WTC11 (cell line): ENCODE results near the gene NHSL2.

ENCODE experiments used
- SMAD4 ChIP-seq: sonication (generic); formaldehyde crosslinking; IDR thresholded peaks from 2 replicates; pipeline ENCODE4 v1.8.0; 2022; ENCODE audit warnings: mild to moderate bottlenecking, missing genetic modification reagents
- TF ChIP-seq, protein P1 (sequence below): fragments of 200-600 bp; IDR thresholded peaks from 2 replicates; pipeline ENCODE4 v1.8.0; 2022; ENCODE audit warnings: antibody characterized with exemption
- TF ChIP-seq, protein P2 (sequence below): sonication (generic); formaldehyde crosslinking; IDR thresholded peaks from 2 replicates; pipeline ENCODE4 v1.8.0; 2022; ENCODE audit warnings: mild to moderate bottlenecking, missing genetic modification reagents
- TF ChIP-seq, protein P3 (sequence below): sonication (generic); formaldehyde crosslinking; IDR thresholded peaks from 2 replicates; pipeline ENCODE4 v1.8.1; 2023; ENCODE audit warnings: mild to moderate bottlenecking, missing genetic modification reagents, moderate library complexity
- TF ChIP-seq, protein P4 (sequence below): fragments of 250-450 bp; sonication (Bioruptor Pico); IDR thresholded peaks from 2 replicates; pipeline ENCODE4 v2.1.2; 2022; ENCODE audit warnings: mild to moderate bottlenecking, moderate library complexity

DNA sequence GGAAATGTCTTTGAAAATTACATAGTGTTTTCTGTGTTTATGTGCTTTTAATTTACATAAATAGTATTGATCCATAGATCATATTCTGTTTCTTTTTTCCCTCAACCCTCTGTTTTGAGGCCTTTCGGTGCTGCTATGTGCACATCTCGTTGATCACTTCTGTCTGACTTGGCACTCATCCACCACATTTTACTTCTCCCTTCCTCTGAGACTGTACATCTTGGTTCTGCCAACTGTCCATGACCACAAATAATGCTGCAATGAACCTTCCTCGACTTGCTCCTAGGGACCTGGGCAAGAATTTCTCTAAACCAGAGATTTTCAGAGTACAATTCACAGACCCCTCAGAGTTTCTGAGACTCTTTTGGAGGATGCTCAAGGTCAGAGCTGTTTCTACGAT lies 146.7 kb downstream of the NHSL2 start:
- TF ChIP-seq, protein P1, sequence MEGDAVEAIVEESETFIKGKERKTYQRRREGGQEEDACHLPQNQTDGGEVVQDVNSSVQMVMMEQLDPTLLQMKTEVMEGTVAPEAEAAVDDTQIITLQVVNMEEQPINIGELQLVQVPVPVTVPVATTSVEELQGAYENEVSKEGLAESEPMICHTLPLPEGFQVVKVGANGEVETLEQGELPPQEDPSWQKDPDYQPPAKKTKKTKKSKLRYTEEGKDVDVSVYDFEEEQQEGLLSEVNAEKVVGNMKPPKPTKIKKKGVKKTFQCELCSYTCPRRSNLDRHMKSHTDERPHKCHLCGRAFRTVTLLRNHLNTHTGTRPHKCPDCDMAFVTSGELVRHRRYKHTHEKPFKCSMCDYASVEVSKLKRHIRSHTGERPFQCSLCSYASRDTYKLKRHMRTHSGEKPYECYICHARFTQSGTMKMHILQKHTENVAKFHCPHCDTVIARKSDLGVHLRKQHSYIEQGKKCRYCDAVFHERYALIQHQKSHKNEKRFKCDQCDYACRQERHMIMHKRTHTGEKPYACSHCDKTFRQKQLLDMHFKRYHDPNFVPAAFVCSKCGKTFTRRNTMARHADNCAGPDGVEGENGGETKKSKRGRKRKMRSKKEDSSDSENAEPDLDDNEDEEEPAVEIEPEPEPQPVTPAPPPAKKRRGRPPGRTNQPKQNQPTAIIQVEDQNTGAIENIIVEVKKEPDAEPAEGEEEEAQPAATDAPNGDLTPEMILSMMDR, result no peak
- TF ChIP-seq, protein P2, sequence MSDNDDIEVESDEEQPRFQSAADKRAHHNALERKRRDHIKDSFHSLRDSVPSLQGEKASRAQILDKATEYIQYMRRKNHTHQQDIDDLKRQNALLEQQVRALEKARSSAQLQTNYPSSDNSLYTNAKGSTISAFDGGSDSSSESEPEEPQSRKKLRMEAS (CRISPR knock-in tag), result no peak
- no peak for TF ChIP-seq SMAD4 (CRISPR knock-in tag)
- TF ChIP-seq, protein P3, sequence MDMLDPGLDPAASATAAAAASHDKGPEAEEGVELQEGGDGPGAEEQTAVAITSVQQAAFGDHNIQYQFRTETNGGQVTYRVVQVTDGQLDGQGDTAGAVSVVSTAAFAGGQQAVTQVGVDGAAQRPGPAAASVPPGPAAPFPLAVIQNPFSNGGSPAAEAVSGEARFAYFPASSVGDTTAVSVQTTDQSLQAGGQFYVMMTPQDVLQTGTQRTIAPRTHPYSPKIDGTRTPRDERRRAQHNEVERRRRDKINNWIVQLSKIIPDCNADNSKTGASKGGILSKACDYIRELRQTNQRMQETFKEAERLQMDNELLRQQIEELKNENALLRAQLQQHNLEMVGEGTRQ (CRISPR knock-in tag), result no peak
- TF ChIP-seq, protein P4, sequence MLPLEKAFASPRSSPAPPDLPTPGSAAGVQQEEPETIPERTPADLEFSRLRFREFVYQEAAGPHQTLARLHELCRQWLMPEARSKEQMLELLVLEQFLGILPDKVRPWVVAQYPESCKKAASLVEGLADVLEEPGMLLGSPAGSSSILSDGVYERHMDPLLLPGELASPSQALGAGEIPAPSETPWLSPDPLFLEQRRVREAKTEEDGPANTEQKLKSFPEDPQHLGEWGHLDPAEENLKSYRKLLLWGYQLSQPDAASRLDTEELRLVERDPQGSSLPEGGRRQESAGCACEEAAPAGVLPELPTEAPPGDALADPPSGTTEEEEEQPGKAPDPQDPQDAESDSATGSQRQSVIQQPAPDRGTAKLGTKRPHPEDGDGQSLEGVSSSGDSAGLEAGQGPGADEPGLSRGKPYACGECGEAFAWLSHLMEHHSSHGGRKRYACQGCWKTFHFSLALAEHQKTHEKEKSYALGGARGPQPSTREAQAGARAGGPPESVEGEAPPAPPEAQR (CRISPR knock-in tag), result no peak
